Tibial nerve (tissue), 4 donors: ENCODE data around the gene PCMTD2. TPM values are rescaled to one million over a fixed set of nuclear protein-coding genes. Genes with fewer than 3 reads are reported as not detected.

Experiments
- DNase-seq, 2 donors: peaks; one replicate each; pipeline ENCODE4 v3.0.0-alpha.2; 2019; ENCODE audit warnings: low spot score in 2 of 2
- H3K27ac ChIP-seq, 4 donors: fragments of 200-600 bp; sonication (generic) in 3 of 4; one replicate each; pipeline ENCODE4 v1.5.1; 2017 to 2019; ENCODE audit warnings: mild to moderate bottlenecking in 1 of 4
- H3K27me3 ChIP-seq, 2 donors: fragments of 200-600 bp; sonication (generic) in 1 of 2; one replicate each; pipeline versions ENCODE4 v1.5.1 to v1.6.0; 2017 to 2019
- H3K36me3 ChIP-seq, 3 donors: fragments of 200-600 bp; sonication (generic); one replicate each; pipeline ENCODE4 v1.5.1; 2018 to 2019
- H3K4me1 ChIP-seq, 4 donors: fragments of 200-600 bp; sonication (generic) in 3 of 4; one replicate each; pipeline ENCODE4 v1.5.1; 2017 to 2019
- H3K4me3 ChIP-seq, 4 donors: fragments of 200-600 bp; sonication (generic) in 3 of 4; one replicate each; pipeline ENCODE4 v1.5.1; 2017 to 2019; ENCODE audit warnings: mild to moderate bottlenecking in 1 of 4, moderate library complexity in 1 of 4
- H3K9me3 ChIP-seq, 4 donors: fragments of 200-600 bp; sonication (generic) in 3 of 4; one replicate each; pipeline ENCODE4 v1.5.1; 2017 to 2019
- EP300 ChIP-seq, 2 donors: sonication (generic); formaldehyde crosslinking; IDR thresholded peaks; one replicate each; pipeline ENCODE4 v1.6.1; 2017; ENCODE audit warnings: antibody characterized with exemption in 2 of 2, mild to moderate bottlenecking in 1 of 2
- POLR2A ChIP-seq, 2 donors: fragments of 450-650 bp; IDR thresholded peaks; one replicate each; pipeline ENCODE4 v1.6.1; 2017; ENCODE audit warnings: antibody characterized with exemption in 2 of 2, mild to moderate bottlenecking in 2 of 2, moderate library complexity in 2 of 2
- WGBS, 2 donors: methylation state at CpG; one replicate each; pipeline ENCODE4 v1.1.5; 2018; 5-methylcytosine and 5-hydroxymethylcytosine counted together
- total RNA-seq, 4 donors: library from RNA; depleted of rRNA; stranded (reverse); fragments of >200 nt; gene quantifications; one replicate each; pipeline ENCODE4 v1.1.0, GENCODE V29; 2016
- TF ChIP-seq, protein P1 (sequence below), 5 experiments: fragments of 200-600 bp in 3 of 5; fragments of 450-650 bp in 2 of 5; sonication (generic) in 3 of 5; IDR thresholded peaks; one replicate each; pipeline ENCODE4 v1.5.1; 2016 to 2019; ENCODE audit warnings: antibody characterized with exemption in 5 of 5, mild to moderate bottlenecking in 3 of 5, moderate library complexity in 2 of 5

The PCMTD2 gene
- total RNA-seq, 4 donors from 2014 or later: 57.0 to 119 (median 103) TPM

DNA sequence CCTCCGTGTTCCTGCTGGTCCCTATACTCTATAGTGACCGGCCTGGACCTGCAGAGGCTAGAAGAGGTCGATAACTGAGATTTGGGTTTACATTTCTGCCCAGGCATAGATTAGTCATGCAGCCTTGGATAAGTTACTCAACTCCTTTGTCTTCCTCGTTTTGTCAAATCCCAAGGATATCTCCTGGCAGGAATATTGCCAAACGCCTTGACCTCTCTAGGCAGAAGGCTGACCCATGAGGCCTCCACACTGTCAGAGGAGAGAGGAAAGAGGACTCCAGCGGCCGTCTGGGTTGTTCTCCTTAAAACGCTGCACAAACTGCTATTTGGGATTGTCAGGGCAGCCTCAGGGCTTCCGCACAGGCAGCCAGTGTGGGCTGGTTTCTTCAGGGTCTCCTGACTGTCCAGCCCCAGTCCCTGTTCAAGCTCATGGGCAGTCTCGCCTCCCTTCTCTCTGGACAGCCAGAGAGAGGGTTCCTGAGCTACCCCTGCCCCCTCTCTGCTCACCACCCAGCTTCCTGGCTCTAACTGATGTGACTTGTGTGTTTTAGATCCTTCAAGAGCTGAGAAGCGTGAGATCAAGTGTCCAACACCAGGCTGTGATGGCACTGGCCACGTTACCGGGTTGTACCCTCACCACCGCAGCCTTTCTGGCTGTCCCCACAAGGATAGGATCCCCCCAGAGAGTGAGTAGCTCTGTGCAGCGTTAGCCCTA, 44.7 kb upstream of the PCMTD2 start:
- 58 to 80% methylated on average over 11 to 15 of the region's 15 CpGs for WGBS, 2 donors
- Histone ChIP-seq H3K4me3 (no peak overlapping the region), H3K36me3 (no peaks in the 10 kb centered on the region), H3K27me3 (no peaks in the 10 kb centered on the region), H3K27ac (no peak overlapping the region), H3K4me1 (peaks cover 0 to 13% (median 0%) of the 10 kb centered on the region in 4 donors), H3K9me3 (no peaks in the 10 kb centered on the region)
- DNase-seq: no peak
- TF ChIP-seq EP300 (IDR thresholded peaks at IDR 0.05) (no peak), POLR2A (IDR thresholded peaks at IDR 0.05) (no peak)
- TF ChIP-seq, protein P1, sequence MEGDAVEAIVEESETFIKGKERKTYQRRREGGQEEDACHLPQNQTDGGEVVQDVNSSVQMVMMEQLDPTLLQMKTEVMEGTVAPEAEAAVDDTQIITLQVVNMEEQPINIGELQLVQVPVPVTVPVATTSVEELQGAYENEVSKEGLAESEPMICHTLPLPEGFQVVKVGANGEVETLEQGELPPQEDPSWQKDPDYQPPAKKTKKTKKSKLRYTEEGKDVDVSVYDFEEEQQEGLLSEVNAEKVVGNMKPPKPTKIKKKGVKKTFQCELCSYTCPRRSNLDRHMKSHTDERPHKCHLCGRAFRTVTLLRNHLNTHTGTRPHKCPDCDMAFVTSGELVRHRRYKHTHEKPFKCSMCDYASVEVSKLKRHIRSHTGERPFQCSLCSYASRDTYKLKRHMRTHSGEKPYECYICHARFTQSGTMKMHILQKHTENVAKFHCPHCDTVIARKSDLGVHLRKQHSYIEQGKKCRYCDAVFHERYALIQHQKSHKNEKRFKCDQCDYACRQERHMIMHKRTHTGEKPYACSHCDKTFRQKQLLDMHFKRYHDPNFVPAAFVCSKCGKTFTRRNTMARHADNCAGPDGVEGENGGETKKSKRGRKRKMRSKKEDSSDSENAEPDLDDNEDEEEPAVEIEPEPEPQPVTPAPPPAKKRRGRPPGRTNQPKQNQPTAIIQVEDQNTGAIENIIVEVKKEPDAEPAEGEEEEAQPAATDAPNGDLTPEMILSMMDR (IDR thresholded peaks at IDR 0.05): no peak

DNA sequence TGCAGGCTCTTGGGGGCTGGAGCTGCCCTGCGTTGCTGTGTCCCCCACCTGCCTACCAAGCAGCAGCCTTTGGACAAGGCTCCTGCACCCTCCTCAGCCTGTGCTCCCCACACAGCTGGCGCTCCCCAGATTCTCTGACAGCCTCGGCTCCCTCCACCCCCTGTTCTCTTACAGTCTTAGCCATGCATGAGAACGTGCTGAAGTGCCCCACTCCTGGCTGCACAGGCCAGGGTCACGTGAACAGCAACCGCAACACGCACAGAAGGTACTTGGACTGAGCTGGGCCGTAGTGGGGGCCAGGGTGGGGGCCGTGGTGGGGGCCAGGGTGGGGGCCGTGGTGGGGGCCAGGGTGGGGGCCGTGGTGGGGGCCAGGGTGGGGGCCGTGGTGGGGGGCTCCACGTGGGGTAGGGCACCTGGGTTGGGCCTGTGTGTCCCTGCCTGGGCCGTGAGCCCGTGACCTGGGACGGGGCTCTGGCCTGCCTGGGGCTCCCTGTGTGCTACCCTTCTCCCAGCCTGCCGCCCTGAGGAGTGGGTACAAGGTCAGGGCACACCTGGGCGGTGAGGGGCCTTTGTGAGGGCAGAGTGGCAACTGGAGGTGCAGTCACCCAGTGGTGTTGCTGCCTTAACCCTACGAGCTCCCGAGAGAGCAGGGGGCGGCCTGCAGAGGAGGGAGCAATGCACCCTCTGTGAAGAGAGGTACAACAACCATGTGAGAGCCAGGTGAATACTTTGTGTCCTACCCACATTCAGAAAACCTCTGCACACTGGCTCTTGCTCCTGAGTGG, 43.5 kb upstream of the PCMTD2 start:
- H3K9me3 ChIP-seq: no peaks in the 10 kb centered on the region
- WGBS, 2 donors: 71 to 76% methylated on average over 12 to 13 of the region's 21 CpGs
- peaks cover 0 to 13% (median 0%) of the 10 kb centered on the region in 4 donors for H3K4me1 ChIP-seq
- no peaks in the 10 kb centered on the region for H3K36me3 ChIP-seq
- H3K27ac ChIP-seq: no peak overlapping the region
- DNase-seq: no peak
- no peak overlapping the region for H3K4me3 ChIP-seq
- TF ChIP-seq, protein P1 (IDR thresholded peaks at IDR 0.05): no peak
- no peak for TF ChIP-seq POLR2A (IDR thresholded peaks at IDR 0.05)
- TF ChIP-seq EP300 (IDR thresholded peaks at IDR 0.05): no peak
- no peaks in the 10 kb centered on the region for H3K27me3 ChIP-seq

DNA sequence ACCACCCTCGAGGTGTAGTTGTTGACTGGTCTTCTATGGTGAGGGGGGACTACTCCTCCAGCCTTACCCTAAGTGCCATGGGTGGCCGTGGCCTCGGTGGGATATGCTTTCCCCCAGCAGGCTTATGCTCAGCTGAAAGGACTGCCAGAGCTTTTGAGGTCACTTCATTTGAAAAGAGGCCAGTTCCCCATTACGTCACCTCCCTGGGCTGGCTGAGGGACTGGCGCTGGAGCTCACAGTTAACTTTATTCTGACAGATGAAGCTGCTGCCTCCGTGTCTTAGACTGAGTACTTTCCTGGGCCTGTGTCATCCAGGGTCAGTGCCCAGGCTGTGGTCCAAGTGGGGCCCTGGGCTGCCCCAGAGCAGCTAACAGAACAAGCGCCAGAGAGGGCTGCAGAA, 42.8 kb upstream of the PCMTD2 start:
- DNase-seq: peak in 1 of 2 donors; percentile 47
- WGBS, 2 donors: 19 to 47% methylated on average over 3 to 7 of the region's 7 CpGs
- TF ChIP-seq, protein P1 (IDR thresholded peaks at IDR 0.05): no peak
- TF ChIP-seq POLR2A (IDR thresholded peaks at IDR 0.05) (no peak), EP300 (IDR thresholded peaks at IDR 0.05) (no peak)

DNA sequence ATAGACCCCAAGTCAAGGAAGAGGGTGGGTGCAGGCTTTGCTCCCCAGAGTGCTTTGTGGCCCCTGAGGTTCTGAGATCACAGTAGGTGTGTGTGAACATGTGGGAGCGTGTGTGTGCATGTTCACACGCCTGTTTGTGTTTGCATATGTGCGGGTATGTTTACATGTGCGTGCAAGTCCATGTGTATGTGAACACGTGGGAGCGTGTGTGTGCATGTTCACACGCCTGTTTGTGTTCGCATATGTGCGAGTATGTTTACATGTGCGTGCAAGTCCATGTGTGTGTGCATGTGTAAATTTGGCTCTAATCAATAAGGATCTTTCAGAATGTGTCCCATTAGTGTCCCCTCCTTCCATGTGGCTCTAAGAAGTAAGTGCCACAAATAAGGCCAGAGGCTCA, 41.4 kb upstream of the PCMTD2 start:
- Histone ChIP-seq H3K4me3 (no peak overlapping the region), H3K27ac (no peak overlapping the region), H3K9me3 (no peaks in the 10 kb centered on the region), H3K4me1 (peaks cover 0 to 13% (median 0%) of the 10 kb centered on the region in 4 donors), H3K36me3 (no peaks in the 10 kb centered on the region), H3K27me3 (peaks cover 0 to 7% of the 10 kb centered on the region in 2 donors)
- WGBS, 2 donors: 90 to 97% methylated on average over 10 of the region's 10 CpGs
- TF ChIP-seq POLR2A (IDR thresholded peaks at IDR 0.05) (no peak), EP300 (IDR thresholded peaks at IDR 0.05) (no peak)
- TF ChIP-seq, protein P1 (IDR thresholded peaks at IDR 0.05): no peak
- DNase-seq: no peak

More for the DNA sequence above, 42.8 kb upstream of the PCMTD2 start:
- Histone ChIP-seq H3K4me1 (peaks cover 0 to 13% (median 0%) of the 10 kb centered on the region in 4 donors), H3K27me3 (no peaks in the 10 kb centered on the region), H3K36me3 (no peaks in the 10 kb centered on the region), H3K9me3 (no peaks in the 10 kb centered on the region), H3K4me3 (no peak overlapping the region), H3K27ac (no peak overlapping the region)

DNA sequence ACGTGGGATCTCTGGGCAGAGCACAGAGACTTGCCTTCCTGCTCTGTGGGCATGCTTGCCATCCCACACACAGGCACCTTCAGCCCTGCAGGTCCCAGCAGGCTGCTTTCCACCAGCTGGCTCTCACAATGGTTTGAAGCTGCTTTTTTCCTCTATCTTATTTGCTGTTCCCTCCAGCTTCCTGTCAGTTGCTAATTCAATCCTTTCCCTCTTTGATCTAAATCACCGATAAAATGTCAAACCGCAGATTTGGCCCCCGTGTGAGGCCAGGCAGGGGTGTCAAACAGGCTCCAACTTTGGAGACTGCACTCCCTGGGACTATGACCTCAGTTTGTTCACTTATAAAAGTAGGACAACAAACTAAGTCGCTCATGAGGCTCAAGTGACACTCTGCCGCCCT, 40.6 kb upstream of the PCMTD2 start:
- WGBS, 2 donors: 47 to 64% methylated on average over 6 of the region's 6 CpGs
- no peak for TF ChIP-seq POLR2A (IDR thresholded peaks at IDR 0.05)
- no peak for TF ChIP-seq EP300 (IDR thresholded peaks at IDR 0.05)
- TF ChIP-seq, protein P1 (IDR thresholded peaks at IDR 0.05): no peak

More for the DNA sequence above, 40.6 kb upstream of the PCMTD2 start:
- Histone ChIP-seq H3K36me3 (no peaks in the 10 kb centered on the region), H3K4me1 (peaks cover 0 to 13% (median 0%) of the 10 kb centered on the region in 4 donors), H3K4me3 (no peak overlapping the region), H3K27ac (no peak overlapping the region), H3K9me3 (no peaks in the 10 kb centered on the region), H3K27me3 (peaks cover 0 to 12% of the 10 kb centered on the region in 2 donors)
- DNase-seq: no peak
